ENCODE measurements around the gene SAFB.

SAFB gene

DNA sequence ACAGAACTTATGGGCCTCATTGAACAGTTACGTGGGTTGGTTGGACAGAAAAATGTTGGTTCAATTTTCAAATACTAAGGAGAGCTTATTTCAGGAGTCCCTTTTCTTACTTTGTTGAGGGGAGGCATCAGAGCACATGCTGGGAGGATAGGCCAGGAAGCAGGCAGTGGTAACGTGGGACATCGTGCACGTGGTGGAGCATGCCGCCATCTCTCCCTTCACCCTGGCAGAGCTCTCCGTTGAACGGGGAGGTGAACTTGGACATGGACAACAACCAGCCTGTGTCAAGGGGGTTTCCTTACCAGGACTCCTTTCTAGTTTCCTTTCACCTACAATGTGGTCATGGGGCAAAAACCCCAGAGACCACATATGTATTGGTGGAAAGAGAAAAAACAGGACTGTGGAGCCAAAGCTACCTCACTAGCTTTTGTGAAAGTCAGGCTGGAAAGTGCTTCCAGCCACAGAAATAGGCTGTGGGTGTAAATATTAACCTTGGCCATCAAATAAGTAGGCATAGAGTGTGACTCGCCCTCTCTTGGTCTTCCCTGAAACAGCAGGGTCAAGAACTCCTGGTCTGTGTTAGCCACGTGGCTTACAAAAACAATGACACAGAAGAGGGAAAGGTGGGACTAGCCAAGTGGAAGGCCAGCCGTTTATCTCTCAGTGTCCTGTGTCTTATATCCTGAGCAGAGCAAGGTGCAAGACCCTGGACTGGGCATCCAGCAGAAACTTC is 43.1 kb downstream of the SAFB start:
- H3K27me3 ChIP-seq (ENCODE audit: insufficient read depth, low read length, poor library complexity, severe bottlenecking), result no peaks in the 10 kb centered on the region
- no peaks in the 10 kb centered on the region for H3K9me3 ChIP-seq (ENCODE audit: insufficient read depth, low read depth, low read length)
- H3K9me2 ChIP-seq (replicated peaks; ENCODE audit: low read depth, low read length), result no peaks in the 10 kb centered on the region
- no peak overlapping the region for H3K9ac ChIP-seq (ENCODE audit: low read depth, low read length, poor library complexity, severe bottlenecking)
- no peaks in the 10 kb centered on the region for H3K4me1 ChIP-seq (ENCODE audit: insufficient read depth, low read length, poor library complexity, severe bottlenecking)
- no peaks in the 10 kb centered on the region for H3K79me2 ChIP-seq (ENCODE audit: insufficient read depth, low read length)
- H3K4me3 ChIP-seq (ENCODE audit: low read length, poor library complexity, severe bottlenecking), result no peak overlapping the region
- no peak overlapping the region for H2AFZ ChIP-seq (ENCODE audit: low read length)
- no peak overlapping the region for H3K4me2 ChIP-seq (ENCODE audit: low read depth, low read length, poor library complexity, severe bottlenecking)
- H3K36me3 ChIP-seq (ENCODE audit: insufficient read depth, low read length), result peaks cover 83% of the 10 kb centered on the region
- H3F3A ChIP-seq (ENCODE audit: low read depth), result no peaks in the 10 kb centered on the region
- H4K20me1 ChIP-seq (ENCODE audit: insufficient read depth, low read length, poor library complexity, severe bottlenecking), result no peaks in the 10 kb centered on the region
- no peak for TF ChIP-seq EZH2phosphoT487 (IDR thresholded peaks at IDR 0.05; ENCODE audit: borderline replicate concordance)
- TF ChIP-seq, protein P1, sequence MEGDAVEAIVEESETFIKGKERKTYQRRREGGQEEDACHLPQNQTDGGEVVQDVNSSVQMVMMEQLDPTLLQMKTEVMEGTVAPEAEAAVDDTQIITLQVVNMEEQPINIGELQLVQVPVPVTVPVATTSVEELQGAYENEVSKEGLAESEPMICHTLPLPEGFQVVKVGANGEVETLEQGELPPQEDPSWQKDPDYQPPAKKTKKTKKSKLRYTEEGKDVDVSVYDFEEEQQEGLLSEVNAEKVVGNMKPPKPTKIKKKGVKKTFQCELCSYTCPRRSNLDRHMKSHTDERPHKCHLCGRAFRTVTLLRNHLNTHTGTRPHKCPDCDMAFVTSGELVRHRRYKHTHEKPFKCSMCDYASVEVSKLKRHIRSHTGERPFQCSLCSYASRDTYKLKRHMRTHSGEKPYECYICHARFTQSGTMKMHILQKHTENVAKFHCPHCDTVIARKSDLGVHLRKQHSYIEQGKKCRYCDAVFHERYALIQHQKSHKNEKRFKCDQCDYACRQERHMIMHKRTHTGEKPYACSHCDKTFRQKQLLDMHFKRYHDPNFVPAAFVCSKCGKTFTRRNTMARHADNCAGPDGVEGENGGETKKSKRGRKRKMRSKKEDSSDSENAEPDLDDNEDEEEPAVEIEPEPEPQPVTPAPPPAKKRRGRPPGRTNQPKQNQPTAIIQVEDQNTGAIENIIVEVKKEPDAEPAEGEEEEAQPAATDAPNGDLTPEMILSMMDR (conservative IDR thresholded peaks at IDR 0.05; ENCODE audit: low read length), result no peak

- TF ChIP-seq, protein P1 (conservative IDR thresholded peaks at IDR 0.05; ENCODE audit: low read length), result no peak
- H3K9ac ChIP-seq (ENCODE audit: low read depth, low read length, poor library complexity, severe bottlenecking), result no peak overlapping the region
- no peak overlapping the region for H2AFZ ChIP-seq (ENCODE audit: low read length)
- no peaks in the 10 kb centered on the region for H3K9me2 ChIP-seq (replicated peaks; ENCODE audit: low read depth, low read length)
- no peaks in the 10 kb centered on the region for H3K9me3 ChIP-seq (ENCODE audit: insufficient read depth, low read depth, low read length)
- no peak overlapping the region for H3K4me2 ChIP-seq (ENCODE audit: low read depth, low read length, poor library complexity, severe bottlenecking)
- H4K20me1 ChIP-seq (ENCODE audit: insufficient read depth, low read length, poor library complexity, severe bottlenecking), result no peaks in the 10 kb centered on the region
- H3K36me3 ChIP-seq (ENCODE audit: insufficient read depth, low read length), result peaks cover 72% of the 10 kb centered on the region
- H3K4me1 ChIP-seq (ENCODE audit: insufficient read depth, low read length, poor library complexity, severe bottlenecking), result no peaks in the 10 kb centered on the region
- no peaks in the 10 kb centered on the region for H3K79me2 ChIP-seq (ENCODE audit: insufficient read depth, low read length)
- no peak overlapping the region for H3K4me3 ChIP-seq (ENCODE audit: low read length, poor library complexity, severe bottlenecking)
- no peaks in the 10 kb centered on the region for H3F3A ChIP-seq (ENCODE audit: low read depth)
- H3K27me3 ChIP-seq (ENCODE audit: insufficient read depth, low read length, poor library complexity, severe bottlenecking), result no peaks in the 10 kb centered on the region
These were observed 44.2 kb downstream of the SAFB start for GRCh38 chr19:5666921-5667610.

GRCh38 chr19:5667751-5668271 is 44.9 kb downstream of the SAFB start:
- Histone ChIP-seq H3K36me3 (ENCODE audit: insufficient read depth, low read length) (peaks cover 68% of the 10 kb centered on the region), H2AFZ (ENCODE audit: low read length) (no peak overlapping the region), H4K20me1 (ENCODE audit: insufficient read depth, low read length, poor library complexity, severe bottlenecking) (no peaks in the 10 kb centered on the region), H3K27me3 (ENCODE audit: insufficient read depth, low read length, poor library complexity, severe bottlenecking) (no peaks in the 10 kb centered on the region), H3K79me2 (ENCODE audit: insufficient read depth, low read length) (no peaks in the 10 kb centered on the region), H3F3A (ENCODE audit: low read depth) (no peaks in the 10 kb centered on the region), H3K4me1 (ENCODE audit: insufficient read depth, low read length, poor library complexity, severe bottlenecking) (no peaks in the 10 kb centered on the region), H3K9me2 (replicated peaks; ENCODE audit: low read depth, low read length) (no peaks in the 10 kb centered on the region), H3K9me3 (ENCODE audit: insufficient read depth, low read depth, low read length) (no peaks in the 10 kb centered on the region), H3K9ac (ENCODE audit: low read depth, low read length, poor library complexity, severe bottlenecking) (no peak overlapping the region), H3K4me2 (ENCODE audit: low read depth, low read length, poor library complexity, severe bottlenecking) (no peak overlapping the region), H3K4me3 (ENCODE audit: low read length, poor library complexity, severe bottlenecking) (no peak overlapping the region)
- TF ChIP-seq EZH2phosphoT487 (IDR thresholded peaks at IDR 0.05; ENCODE audit: borderline replicate concordance), result no peak
- TF ChIP-seq, protein P1 (conservative IDR thresholded peaks at IDR 0.05; ENCODE audit: low read length), result no peak

Data from Loucy (cell line).